HepG2 (cell line): ENCODE measurements around the gene HPCAL1. TPM values are rescaled to one million over a fixed set of nuclear protein-coding genes. Genes with fewer than 3 reads are reported as not detected.

Source experiments
- CAMTA2 ChIP-seq: sonication (generic); formaldehyde crosslinking; IDR thresholded peaks from 2 replicates; pipeline ENCODE4 v1.4.0; 2020; ENCODE audit warnings: mild to moderate bottlenecking, missing genetic modification reagents, borderline replicate concordance
- CSRNP1 ChIP-seq: sonication (generic); formaldehyde crosslinking; IDR thresholded peaks from 2 replicates; pipeline ENCODE4 v1.8.1; 2023; ENCODE audit warnings: mild to moderate bottlenecking, missing genetic modification reagents
- HNF1A ChIP-seq, 2 experiments: sonication (generic) in 1 of 2; formaldehyde crosslinking in 1 of 2; IDR thresholded peaks; 2 replicates each; pipeline versions ENCODE4 v1.4.0 to v1.6.1; 2016 to 2020; ENCODE audit warnings: borderline replicate concordance in 1 of 2, low read depth in 1 of 2, mild to moderate bottlenecking in 1 of 2, missing genetic modification reagents in 1 of 2
- NCOR1 ChIP-seq: fragments of 200-600 bp; sonication (generic); IDR thresholded peaks from 2 replicates; pipeline ENCODE4 v1.7.0; 2017; ENCODE audit warnings: antibody characterized with exemption, low read length, borderline replicate concordance
- NFIB ChIP-seq: sonication (generic); formaldehyde crosslinking; IDR thresholded peaks from 2 replicates; pipeline ENCODE4 v1.9.0; 2021; ENCODE audit warnings: missing genetic modification reagents, mild to moderate bottlenecking, borderline replicate concordance
- PATZ1 ChIP-seq: sonication (generic); formaldehyde crosslinking; IDR thresholded peaks from 2 replicates; pipeline ENCODE4 v1.4.0; 2020; ENCODE audit warnings: missing genetic modification reagents
- RARA ChIP-seq: IDR thresholded peaks from 2 replicates; pipeline ENCODE4 v1.6.1; 2016; ENCODE audit warnings: missing genetic modification reagents, missing compliant biosample characterization
- SIX4 ChIP-seq: sonication (generic); formaldehyde crosslinking; IDR thresholded peaks from 2 replicates; pipeline ENCODE4 v1.4.0; 2020; ENCODE audit warnings: missing genetic modification reagents
- THAP8 ChIP-seq: sonication (generic); formaldehyde crosslinking; IDR thresholded peaks from 2 replicates; pipeline ENCODE4 v1.5.1; 2020; ENCODE audit warnings: missing genetic modification reagents, mild to moderate bottlenecking, borderline replicate concordance
- ZNF296 ChIP-seq: sonication (generic); formaldehyde crosslinking; conservative IDR thresholded peaks from 2 replicates; pipeline ENCODE4 v1.5.0; 2020; ENCODE audit warnings: mild to moderate bottlenecking, missing genetic modification reagents
- ZNF563 ChIP-seq: sonication (generic); formaldehyde crosslinking; IDR thresholded peaks from 2 replicates; pipeline ENCODE4 v1.8.0; 2022; ENCODE audit warnings: mild to moderate bottlenecking, moderate library complexity, missing genetic modification reagents
- polyA plus RNA-seq, 8 experiments: library from polyadenylated mRNA; depleted of rRNA in 3 of 8; stranded (reverse) in 7 of 8; unstranded in 1 of 8; fragments of >200 nt; fragmentation: Illumina TruSeq in 4 of 8; extraction: Trizol in 4 of 8; gene quantifications; 2 replicates each; pipeline versions ENCODE4 v1.2.1 to v1.2.3, GENCODE V29; 2011 to 2016; ENCODE audit warnings: low read depth in 4 of 8, missing spikeins in 1 of 8, mixed read lengths in 1 of 8; ENCODE audit not compliant: insufficient read depth in 1 of 8
- total RNA-seq, 5 experiments: library from RNA; depleted of rRNA; stranded (reverse); fragments of >200 nt; fragmentation: Illumina TruSeq; extraction: Trizol; gene quantifications; 2 replicates each; pipeline ENCODE4 v1.2.3, GENCODE V29; 2016; ENCODE audit warnings: low read depth in 1 of 5

HPCAL1 gene
- total and polyA plus RNA-seq, 2 of the 13 experiments (the other 11 are each of a cell fraction or from before 2014, with no cell fraction given), result 29.5 to 29.9 TPM

GRCh38 chr2:10331027-10331701 is 28.5 kb downstream of the HPCAL1 start (continued):
- TF ChIP-seq ZNF563 (CRISPR knock-in tag) (0 out of 2 replicates have a peak, but pooled peaks have one; percentile 14), RARA (0 out of 2 replicates have a peak, but pooled peaks have one; percentile 14), ZNF296 (CRISPR knock-in tag) (no peak), THAP8 (no peak), HNF1A (IDR thresholded peaks at IDR 0.05; ENCODE audit: low read depth) (no peak), HNF1A (CRISPR knock-in tag; IDR thresholded peaks at IDR 0.05; ENCODE audit: borderline replicate concordance) (0 out of 2 replicates have a peak, but pooled peaks have one; percentile 21), CSRNP1 (no peak), NFIB (CRISPR knock-in tag) (no peak), NCOR1 (no peak), PATZ1 (CRISPR knock-in tag) (peak; percentile 34; the same call in 1 of the 2 replicates), SIX4 (CRISPR knock-in tag) (no peak), CAMTA2 (CRISPR knock-in tag) (no peak)
